ENCODE measurements around the gene RNF151. TPM values are rescaled to one million over a fixed set of nuclear protein-coding genes. Genes with fewer than 3 reads are reported as not detected.
A peak's percentile ranks its signal among the peaks of the same experiment; 100 is the strongest.

The RNF151 gene
- polyA plus RNA-seq, 2 of the 4 experiments (the other 2 are of a cell fraction), result not detected

- no peak for TF ChIP-seq EHF (CRISPR knock-in tag; IDR thresholded peaks at IDR 0.05)
- no peak for TF ChIP-seq HOXA7 (CRISPR knock-in tag; IDR thresholded peaks at IDR 0.05)
- TF ChIP-seq FOSB (CRISPR knock-in tag; IDR thresholded peaks at IDR 0.05), result no peak
- TF ChIP-seq HMGXB4 (CRISPR knock-in tag; IDR thresholded peaks at IDR 0.05; ENCODE audit: borderline replicate concordance), result no peak
- no peak for TF ChIP-seq RFX5 (IDR thresholded peaks at IDR 0.05)
- TF ChIP-seq RARB (CRISPR knock-in tag; IDR thresholded peaks at IDR 0.05), result no peak
- no peak for TF ChIP-seq TFCP2L1 (CRISPR knock-in tag; IDR thresholded peaks at IDR 0.05)
- TF ChIP-seq CTCF (IDR thresholded peaks at IDR 0.05), result no peak
- no peak for TF ChIP-seq POLR2AphosphoS2 (conservative IDR thresholded peaks at IDR 0.05; ENCODE audit: low read length)
- TF ChIP-seq NFE2L2 (conservative IDR thresholded peaks at IDR 0.05; ENCODE audit: low read length), result no peak
- no peak for TF ChIP-seq BHLHE40 (IDR thresholded peaks at IDR 0.05; ENCODE audit: low read depth, low read length)
- POLR2A ChIA-PET, result no interaction called here
- 88% methylated on average over 29 of the region's 41 CpGs for WGBS (ENCODE audit: missing lambda C conversion rate)
- CTCF ChIA-PET, result interaction anchor here (1.0 to 3.0 kb wide), 5 partner anchors 9 to 45 kb away, joined by 3 to 9 read pairs (median 4); partner anchors contain the start of gene NDUFB10
- no peak for DNase-seq (ENCODE audit: low read depth in 1 of 2, low spot score in 1 of 2)
- Histone ChIP-seq H3K4me1 (peaks cover 19% of the 10 kb centered on the region), H3K4me2 (no peak overlapping the region), H3K9me3 (no peaks in the 10 kb centered on the region), H3K27ac (no peak overlapping the region), H3K4me3 (no peak overlapping the region)
- FAIRE-seq, result no peak
- ATAC-seq, result no peak
Observed at GRCh38 chr16:1968146-1968953, 1.7 kb downstream of the RNF151 start.

GRCh38 chr16:1971796-1972489 lies 5.3 kb downstream of the RNF151 start, which contains the start of gene TBL3:
Gene TBL3 (plus strand): TSS chr16:1972053. CDS start chr16:1972165, 112 bp downstream.
- ATAC-seq (peak; percentile 85 to 92), DNase-seq (ENCODE audit: low read depth in 1 of 2, low spot score in 1 of 2) (peak; percentile 91 to 95), FAIRE-seq (no peak)
- Histone ChIP-seq H3K4me3 (peak within 1 kb of the TSS; percentile 65), H3K4me1 (peaks cover 17% of the 10 kb centered on the region), H3K9me3 (no peaks in the 10 kb centered on the region), H3K4me2 (peak within 1 kb of the TSS; percentile 94), H3K27ac (peak within 1 kb of the TSS; percentile 98 to 99)
- 5% methylated on average over 25 of the region's 78 CpGs for WGBS (ENCODE audit: missing lambda C conversion rate)
- ChIA-PET POLR2A (interaction anchor here (0.8 to 1.6 kb wide), 9 partner anchors 9 to 189 kb away, joined by 3 to 13 read pairs (median 4); partner anchors contain the start of genes GFER, NOXO1, NTHL1 and NUBP2), CTCF (interaction anchor here (0.5 to 2.8 kb wide), 7 partner anchors 10 to 169 kb away, joined by 3 to 13 read pairs (median 3); partner anchors contain the start of gene NOXO1)
- TF ChIP-seq MYC (IDR thresholded peaks at IDR 0.05; ENCODE audit: borderline replicate concordance, low read length) (no peak; the same call in 1 of the 2 replicates), PHF8 (IDR thresholded peaks at IDR 0.05; ENCODE audit: borderline replicate concordance, low read depth) (peak; percentile 77), FOXS1 (CRISPR knock-in tag; IDR thresholded peaks at IDR 0.05) (no peak), SREBF2 (IDR thresholded peaks at IDR 0.05) (no peak), RCOR1 (IDR thresholded peaks at IDR 0.05; ENCODE audit: low read depth, low read length) (no peak), FOSB (CRISPR knock-in tag; IDR thresholded peaks at IDR 0.05) (no peak), NFE2L2 (conservative IDR thresholded peaks at IDR 0.05; ENCODE audit: low read length) (no peak), PBX3 (IDR thresholded peaks at IDR 0.05) (no peak), HEYL (CRISPR knock-in tag; IDR thresholded peaks at IDR 0.05) (no peak), USF2 (IDR thresholded peaks at IDR 0.05) (no peak), EHMT2 (IDR thresholded peaks at IDR 0.05; ENCODE audit: low read depth) (no peak), RARB (CRISPR knock-in tag; IDR thresholded peaks at IDR 0.05) (no peak), ZC3H11A (IDR thresholded peaks at IDR 0.05) (no peak), TP53 (CRISPR knock-in tag; IDR thresholded peaks at IDR 0.05) (no peak), NR3C1 (IDR thresholded peaks at IDR 0.05) (no peak), GATA3 (IDR thresholded peaks at IDR 0.05; ENCODE audit: borderline replicate concordance) (no peak; the same call in 1 of the 2 replicates), REST (IDR thresholded peaks at IDR 0.05) (peak; percentile 59; the same call in 1 of the 2 replicates)

Data from A549 (cell line).